ENCODE data around the gene BLOC1S5. TPM values are rescaled to one million over a fixed set of nuclear protein-coding genes. Genes with fewer than 3 reads are reported as not detected.

Gene BLOC1S5
- total RNA-seq = 10 to 100 TPM; 18.3 to 23.8 TPM

DNA sequence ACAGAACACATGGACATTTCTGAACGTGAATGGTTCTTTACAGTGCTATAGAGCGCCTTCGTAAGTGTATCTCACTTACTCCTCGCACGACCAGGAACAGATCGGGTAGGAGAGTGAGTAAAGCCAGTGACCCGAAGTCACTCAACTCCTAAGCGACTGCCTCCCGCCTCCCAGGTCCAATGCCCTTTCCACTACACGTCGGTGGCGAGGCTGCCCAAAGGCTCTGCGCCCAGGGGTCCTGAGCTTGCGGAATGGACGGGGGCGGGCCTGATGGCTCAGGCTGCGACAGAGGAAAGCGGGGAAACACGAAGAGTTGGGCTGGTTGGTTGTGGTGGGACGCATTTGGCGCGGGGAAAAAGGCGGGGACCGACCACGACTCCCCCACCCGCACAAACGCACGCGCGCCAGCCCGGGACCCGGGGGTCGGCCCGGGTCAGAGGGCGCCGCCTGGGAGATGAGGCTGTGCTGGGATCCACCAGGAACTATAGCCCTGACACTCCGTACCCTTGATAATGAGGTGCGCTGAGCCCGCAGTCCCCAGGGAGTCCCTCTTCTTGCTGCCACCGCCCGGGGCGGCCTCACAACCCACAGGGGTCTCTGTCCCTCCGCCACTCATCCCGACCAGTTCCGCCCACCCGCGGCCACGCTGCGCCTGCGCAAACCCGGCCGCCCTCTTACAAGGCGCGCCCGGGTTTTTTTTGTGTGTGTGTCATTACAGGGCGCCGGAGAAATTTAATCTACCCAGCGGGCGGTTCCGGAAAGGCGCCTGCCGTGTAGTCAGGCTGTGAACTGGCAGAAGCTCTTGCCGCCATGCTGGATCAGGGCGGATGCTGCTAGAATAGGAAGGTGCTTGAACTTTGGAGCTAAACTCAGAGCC, at the start of gene BLOC1S5:
Gene BLOC1S5, minus strand, starts transcription at position 629 of the 877 bp plus-strand sequence. Its CDS starts 13 bp downstream, at position 616.
- peaks cover 24% of the 10 kb centered on the region for H3K4me1 Mint-ChIP-seq (ENCODE audit: low read depth)
- H3K9me3 Mint-ChIP-seq = no peaks in the 10 kb centered on the region
- intact Hi-C loops (cut with micrococcal nuclease) = loop anchor here (1.0 to 2.0 kb wide), 8 partner anchors 22 to 751 kb away; partner anchors contain the start of genes CAGE1, EEF1E1, RIOK1 and SLC35B3
- peak within 1 kb of the TSS; percentile 94 for H3K4me3 Mint-ChIP-seq
- CTCF ChIA-PET = interaction anchor here (0.6 to 2.8 kb wide), 4 partner anchors 38 to 341 kb away, joined by 3 to 19 read pairs (median 3); partner anchors contain the start of gene EEF1E1
- POLR2A ChIA-PET = interaction anchor here (1.1 to 3.8 kb wide), 3 partner anchors 10 to 38 kb away, joined by 3 to 38 read pairs (median 3); partner anchors contain the start of gene EEF1E1
- H3K36me3 Mint-ChIP-seq = peaks cover 3% of the 10 kb centered on the region
- H3K27ac Mint-ChIP-seq = peak within 1 kb of the TSS; percentile 96
- peak; percentile 98 for DNase-seq
- no peaks in the 10 kb centered on the region for H3K27me3 Mint-ChIP-seq

DNA sequence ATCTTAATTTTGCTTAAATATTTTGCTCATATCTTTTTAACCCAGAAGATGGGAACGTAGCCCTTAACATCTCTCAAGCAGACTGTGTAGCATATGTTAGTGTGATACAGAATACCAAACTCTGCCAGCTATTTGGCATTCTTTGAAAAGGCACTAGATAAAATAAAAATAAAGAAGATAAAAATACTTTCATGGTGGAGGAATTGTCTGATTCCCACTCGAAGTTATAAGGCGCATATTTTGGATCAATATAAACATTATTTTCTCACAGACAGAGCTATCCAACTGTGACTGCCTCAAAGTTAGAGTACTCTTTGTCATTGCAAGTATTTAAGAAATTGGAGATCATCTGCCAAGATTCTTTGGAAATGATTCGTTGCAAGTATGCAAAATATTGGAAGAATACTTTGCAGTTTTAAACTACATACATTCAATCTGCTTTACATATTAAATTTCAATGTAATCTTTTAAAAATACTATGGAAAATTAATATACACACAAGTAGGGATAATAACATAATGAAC, 49.0 kb upstream of the BLOC1S5 start:
- no peaks in the 10 kb centered on the region for H3K4me1 Mint-ChIP-seq (ENCODE audit: low read depth)
- ChIA-PET POLR2A (interaction anchor here (0.6 kb wide), 1 partner anchor 105 kb away, joined by 3 read pairs; no protein-coding TSS in a partner anchor), CTCF (no interaction called here)
- peaks cover 5% of the 10 kb centered on the region for H3K9me3 Mint-ChIP-seq
- intact Hi-C loops (cut with micrococcal nuclease) = no loop called here
- H3K27ac Mint-ChIP-seq = no peak overlapping the region
- no peaks in the 10 kb centered on the region for H3K36me3 Mint-ChIP-seq
- H3K27me3 Mint-ChIP-seq = peaks cover 8% of the 10 kb centered on the region
- no peak overlapping the region for H3K4me3 Mint-ChIP-seq
- DNase-seq = no peak

- Mint-ChIP-seq H3K36me3 (no peaks in the 10 kb centered on the region), H3K27me3 (peaks cover 23% of the 10 kb centered on the region), H3K4me3 (no peak overlapping the region), H3K9me3 (peaks cover 2% of the 10 kb centered on the region), H3K27ac (no peak overlapping the region), H3K4me1 (ENCODE audit: low read depth) (no peaks in the 10 kb centered on the region)
- intact Hi-C loops (cut with micrococcal nuclease) = no loop called here
- POLR2A ChIA-PET = no interaction called here
- DNase-seq = no peak
- CTCF ChIA-PET = no interaction called here
Observed at GRCh38 chr6:8110725-8111124, 46.5 kb upstream of the BLOC1S5 start.

DNA sequence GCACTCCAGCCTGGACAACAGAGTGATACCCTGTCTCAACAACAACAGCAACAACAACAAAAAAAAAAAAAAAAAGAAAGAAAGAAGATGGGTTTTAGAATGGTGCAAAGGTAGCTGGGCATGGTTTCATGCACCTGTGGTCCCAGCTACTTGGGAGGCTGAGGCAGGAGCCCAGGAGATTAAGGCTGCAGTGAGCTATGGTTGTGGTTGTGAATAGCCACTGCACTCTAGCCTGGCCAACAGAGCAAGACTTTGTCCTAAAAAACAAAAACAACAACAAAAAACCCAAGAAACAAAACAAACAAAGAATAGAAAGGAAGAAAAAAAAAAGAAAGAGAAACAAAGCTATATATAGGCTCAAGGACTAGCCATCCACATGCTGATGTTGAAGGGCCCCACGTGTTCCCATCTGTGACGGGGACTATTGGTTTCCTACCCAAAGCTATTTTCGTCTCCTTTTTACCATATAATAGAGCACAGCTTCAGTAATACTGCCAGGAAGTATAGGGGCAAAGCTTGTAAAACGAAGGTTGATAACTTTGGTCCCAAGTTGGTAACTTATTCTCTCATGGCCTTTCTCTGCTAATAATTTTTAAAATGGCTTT, 46.0 kb upstream of the BLOC1S5 start:
- ChIA-PET POLR2A (no interaction called here), CTCF (no interaction called here)
- DNase-seq = no peak
- H3K36me3 Mint-ChIP-seq = no peaks in the 10 kb centered on the region
- H3K27me3 Mint-ChIP-seq = peaks cover 23% of the 10 kb centered on the region
- intact Hi-C loops (cut with micrococcal nuclease) = no loop called here
- no peak overlapping the region for H3K4me3 Mint-ChIP-seq
- no peak overlapping the region for H3K27ac Mint-ChIP-seq
- no peaks in the 10 kb centered on the region for H3K4me1 Mint-ChIP-seq (ENCODE audit: low read depth)
- no peaks in the 10 kb centered on the region for H3K9me3 Mint-ChIP-seq

- Mint-ChIP-seq H3K36me3 (no peaks in the 10 kb centered on the region), H3K27me3 (peaks cover 23% of the 10 kb centered on the region), H3K4me3 (no peak overlapping the region), H3K4me1 (ENCODE audit: low read depth) (no peaks in the 10 kb centered on the region), H3K9me3 (no peaks in the 10 kb centered on the region), H3K27ac (no peak overlapping the region)
- intact Hi-C loops (cut with micrococcal nuclease) = no loop called here
- DNase-seq = no peak
- CTCF ChIA-PET = no interaction called here
- POLR2A ChIA-PET = no interaction called here
Observed at GRCh38 chr6:8108759-8109539, 44.8 kb upstream of the BLOC1S5 start.

DNA sequence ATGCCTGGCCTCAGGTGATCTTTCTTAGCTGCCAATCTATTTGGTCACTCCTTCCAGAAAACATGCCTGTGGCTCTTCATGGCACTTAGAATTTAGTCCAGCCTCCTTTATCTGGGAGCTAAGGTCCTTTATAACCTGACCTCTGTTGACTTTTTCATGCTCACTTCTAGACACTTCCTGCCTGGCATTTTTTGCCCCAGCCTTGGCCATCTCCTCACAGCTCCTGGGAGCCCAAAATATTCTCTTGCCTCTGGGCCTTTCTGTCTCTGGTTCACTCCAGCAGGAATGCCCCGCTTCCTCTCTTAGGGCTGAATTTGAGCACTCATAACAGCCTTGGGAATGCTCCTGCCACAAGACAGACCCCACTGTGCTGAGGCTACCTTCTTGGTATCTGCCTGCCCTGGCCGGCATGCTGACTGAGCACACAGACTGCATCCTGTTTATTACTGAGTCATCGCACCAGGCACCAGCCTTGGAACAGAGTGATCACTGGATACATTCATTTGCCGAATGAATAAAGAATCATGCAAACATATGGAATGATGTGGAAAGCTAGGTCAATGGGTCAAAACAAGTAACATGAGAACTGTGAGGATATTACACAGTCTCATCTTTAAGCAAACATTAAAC, 44.0 kb upstream of the BLOC1S5 start:
- no peaks in the 10 kb centered on the region for H3K36me3 Mint-ChIP-seq
- DNase-seq = no peak
- no peak overlapping the region for H3K4me3 Mint-ChIP-seq
- no peak overlapping the region for H3K27ac Mint-ChIP-seq
- no peaks in the 10 kb centered on the region for H3K9me3 Mint-ChIP-seq
- intact Hi-C loops (cut with micrococcal nuclease) = no loop called here
- peaks cover 23% of the 10 kb centered on the region for H3K27me3 Mint-ChIP-seq
- ChIA-PET POLR2A (no interaction called here), CTCF (no interaction called here)
- H3K4me1 Mint-ChIP-seq (ENCODE audit: low read depth) = no peaks in the 10 kb centered on the region

DNA sequence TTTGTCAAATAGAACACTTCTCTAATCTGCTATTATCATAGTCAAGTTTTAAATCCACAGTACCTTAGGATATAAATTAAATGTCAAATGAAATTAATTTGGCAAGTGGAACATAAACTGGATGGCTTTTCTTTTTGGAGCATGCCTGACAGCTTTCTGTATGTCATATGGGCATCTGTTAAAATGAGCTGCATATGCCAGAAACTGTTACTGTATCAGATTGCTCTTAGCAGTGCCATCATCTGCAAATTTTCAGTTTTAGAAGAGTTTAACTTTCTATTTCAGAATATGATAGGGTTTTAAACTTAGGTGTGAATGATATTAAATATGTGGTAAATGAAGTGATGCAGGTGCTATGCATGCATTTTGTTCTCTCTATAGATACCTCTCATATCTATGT, 41.6 kb upstream of the BLOC1S5 start:
- POLR2A ChIA-PET = no interaction called here

GRCh38 chr6:8103726-8104125, 39.5 kb upstream of the BLOC1S5 start:
- intact Hi-C loops (cut with micrococcal nuclease) = loop anchor here (2.0 kb wide), 1 partner anchor 193 kb away; the partner anchor contains the start of gene TXNDC5
- H3K4me3 Mint-ChIP-seq = no peak overlapping the region
- CTCF ChIA-PET = no interaction called here
- no peaks in the 10 kb centered on the region for H3K9me3 Mint-ChIP-seq
- DNase-seq = no peak
- POLR2A ChIA-PET = no interaction called here
- H3K4me1 Mint-ChIP-seq (ENCODE audit: low read depth) = peaks cover 28% of the 10 kb centered on the region
- peaks cover 18% of the 10 kb centered on the region for H3K36me3 Mint-ChIP-seq
- H3K27me3 Mint-ChIP-seq = peaks cover 21% of the 10 kb centered on the region
- H3K27ac Mint-ChIP-seq = no peak overlapping the region

More for the DNA sequence above, 41.6 kb upstream of the BLOC1S5 start:
- CTCF ChIA-PET = interaction anchor here (1.0 kb wide), 1 partner anchor 113 kb away, joined by 4 read pairs; no protein-coding TSS in a partner anchor
- no peaks in the 10 kb centered on the region for H3K9me3 Mint-ChIP-seq
- peaks cover 23% of the 10 kb centered on the region for H3K27me3 Mint-ChIP-seq
- peaks cover 5% of the 10 kb centered on the region for H3K36me3 Mint-ChIP-seq
- H3K4me3 Mint-ChIP-seq = no peak overlapping the region
- intact Hi-C loops (cut with micrococcal nuclease) = no loop called here
- DNase-seq = no peak
- peaks cover 13% of the 10 kb centered on the region for H3K4me1 Mint-ChIP-seq (ENCODE audit: low read depth)
- H3K27ac Mint-ChIP-seq = no peak overlapping the region

- H3K27ac Mint-ChIP-seq = peak within 1 kb of the TSS; percentile 81
- H3K9me3 Mint-ChIP-seq = no peaks in the 10 kb centered on the region
- intact Hi-C loops (cut with micrococcal nuclease) = loop anchor here (1.0 to 2.0 kb wide), 4 partner anchors 38 to 512 kb away; partner anchors contain the start of genes BLOC1S5, SLC35B3, SNRNP48 and TXNDC5
- peaks cover 18% of the 10 kb centered on the region for H3K36me3 Mint-ChIP-seq
- ChIA-PET POLR2A (interaction anchor here (0.6 to 1.8 kb wide), 7 partner anchors 8 to 192 kb away, joined by 3 to 38 read pairs (median 4); partner anchors contain the start of gene BLOC1S5), CTCF (interaction anchor here (0.8 to 1.7 kb wide), 5 partner anchors 36 to 380 kb away, joined by 3 to 19 read pairs (median 6); partner anchors contain the start of gene BLOC1S5)
- DNase-seq = peak; percentile 99
- peaks cover 32% of the 10 kb centered on the region for H3K4me1 Mint-ChIP-seq (ENCODE audit: low read depth)
- H3K4me3 Mint-ChIP-seq = peak within 1 kb of the TSS; percentile 87
- H3K27me3 Mint-ChIP-seq = peaks cover 14% of the 10 kb centered on the region
Observed at GRCh38 chr6:8102122-8102958, 38.2 kb upstream of the BLOC1S5 start, which contains the start of gene EEF1E1. Gene EEF1E1 (minus strand): TSS chr6:8102548. CDS start chr6:8102521, 27 bp downstream.

GRCh38 chr6:8100159-8100854, 36.1 kb upstream of the BLOC1S5 start:
- peaks cover 2% of the 10 kb centered on the region for H3K27me3 Mint-ChIP-seq
- no peaks in the 10 kb centered on the region for H3K9me3 Mint-ChIP-seq
- peak overlapping the region; percentile 44 for H3K27ac Mint-ChIP-seq
- peaks cover 35% of the 10 kb centered on the region for H3K4me1 Mint-ChIP-seq (ENCODE audit: low read depth)
- H3K36me3 Mint-ChIP-seq = peaks cover 32% of the 10 kb centered on the region
- POLR2A ChIA-PET = interaction anchor here (1.2 kb wide), 1 partner anchor 35 kb away, joined by 3 read pairs; no protein-coding TSS in a partner anchor
- DNase-seq = no peak
- H3K4me3 Mint-ChIP-seq = peak overlapping the region; percentile 40
- CTCF ChIA-PET = interaction anchor here (1.2 kb wide), 1 partner anchor 119 kb away, joined by 4 read pairs; no protein-coding TSS in a partner anchor
- intact Hi-C loops (cut with micrococcal nuclease) = no loop called here

All from activated CD4-positive, alpha-beta memory T cell treated with anti-CD3 and anti-CD28 coated beads for 36 hours (primary cell).